H1 (cell line): ENCODE data around the gene RASSF3. TPM values are rescaled to one million over a fixed set of nuclear protein-coding genes. Genes with fewer than 3 reads are reported as not detected.

Source experiments
- CTCF ChIA-PET: fragments of 300-600 bp; sonication (Branson Sonifier 250); formaldehyde crosslinking; loops from one replicate; lab custom pipeline; 2021; ENCODE audit not compliant: partially characterized antibody; lab: Charles Lee
- POLR2A ChIA-PET: fragments of 300-600 bp; sonication (Branson Sonifier 250); formaldehyde crosslinking; loops from one replicate; lab custom pipeline; 2021; ENCODE audit warnings: inconsistent platforms; ENCODE audit not compliant: partially characterized antibody; lab: Charles Lee
- DNase-seq, 2 experiments: peaks; one replicate each; pipeline versions ENCODE4 v3.0.0 to v3.0.0-alpha.2; 2010 to 2022; ENCODE audit warnings: low spot score in 2 of 2, low read depth in 1 of 2, mixed read lengths in 1 of 2
- FAIRE-seq: peaks from 2 replicates; lab custom pipeline; 2011; peaks lifted over from hg19 to GRCh38; lab: Jason Lieb, UNC
- H2AFZ ChIP-seq: 2 replicates; pipeline ENCODE4 v1.8.1; 2012; ENCODE audit warnings: low read length, inconsistent platforms
- H2AK5ac ChIP-seq: 2 replicates; pipeline ENCODE4 v1.6.1; 2013; ENCODE audit warnings: low read depth, low read length
- H2BK120ac ChIP-seq: replicated peaks from 2 replicates; pipeline ENCODE3; 2013; ENCODE audit warnings: low read depth, low read length, inconsistent platforms
- H2BK12ac ChIP-seq: 2 replicates; pipeline ENCODE4 v1.6.1; 2013; ENCODE audit warnings: low read depth, low read length
- H2BK15ac ChIP-seq: 2 replicates; pipeline ENCODE4 v1.6.1; 2013; ENCODE audit warnings: low read length
- H2BK20ac ChIP-seq: 2 replicates; pipeline ENCODE4 v1.6.1; 2013; ENCODE audit warnings: low read length
- H2BK5ac ChIP-seq: 2 replicates; pipeline ENCODE4 v1.6.1; 2013; ENCODE audit warnings: low read depth, low read length
- H3K14ac ChIP-seq: 2 replicates; pipeline ENCODE4 v1.6.1; 2013; ENCODE audit warnings: inconsistent platforms; ENCODE audit not compliant: insufficient read length
- H3K18ac ChIP-seq: 2 replicates; pipeline ENCODE4 v1.6.1; 2013; ENCODE audit warnings: low read length; ENCODE audit errors: extremely low read depth
- H3K23ac ChIP-seq: 2 replicates; pipeline ENCODE4 v1.6.1; 2013; ENCODE audit warnings: inconsistent platforms; ENCODE audit not compliant: insufficient read length
- H3K23me2 ChIP-seq: 2 replicates; pipeline ENCODE4 v1.6.1; 2013; ENCODE audit warnings: low read depth, low read length
- H3K27ac ChIP-seq: 2 replicates; pipeline ENCODE4 v1.6.1; 2011; ENCODE audit warnings: low read depth, low read length, inconsistent platforms
- H3K27me3 ChIP-seq, 4 experiments: replicated peaks in 1 of 4; 1 replicate in 1 of 4; 2 replicates in 3 of 4; pipeline versions ENCODE4 v1.6.1 to v1.8.1; 2011 to 2013; ENCODE audit warnings: low read length in 3 of 4, mild to moderate bottlenecking in 3 of 4, inconsistent platforms in 2 of 4, mixed read lengths in 2 of 4, moderate library complexity in 1 of 4; ENCODE audit not compliant: control insufficient read depth in 3 of 4, insufficient read depth in 3 of 4; ENCODE audit errors: extremely low read depth in 1 of 4
- H3K36me3 ChIP-seq, 4 experiments: 2 replicates each; pipeline versions ENCODE4 v1.6.1 to v1.8.1; 2011 to 2013; ENCODE audit warnings: mild to moderate bottlenecking in 4 of 4, low read length in 3 of 4, moderate library complexity in 2 of 4, control low read depth in 1 of 4, inconsistent platforms in 1 of 4; ENCODE audit not compliant: insufficient read depth in 4 of 4, control insufficient read depth in 2 of 4
- H3K4ac ChIP-seq: replicated peaks from 2 replicates; pipeline ENCODE3; 2013; ENCODE audit warnings: low read length, low read depth, mixed read lengths, inconsistent platforms; ENCODE audit not compliant: insufficient read length
- H3K4me1 ChIP-seq, 4 experiments: replicated peaks in 1 of 4; 1 replicate in 1 of 4; 2 replicates in 3 of 4; pipeline versions ENCODE4 v1.6.1 to v1.8.1; 2011 to 2013; ENCODE audit warnings: low read length in 3 of 4, inconsistent platforms in 2 of 4, mixed read lengths in 1 of 4; ENCODE audit not compliant: insufficient read depth in 4 of 4, control insufficient read depth in 3 of 4
- H3K4me2 ChIP-seq, 2 experiments: 2 replicates each; pipeline versions ENCODE4 v1.6.1 to v1.8.1; 2011 to 2013; ENCODE audit warnings: low read depth in 2 of 2, low read length in 2 of 2, control low read depth in 1 of 2, inconsistent platforms in 1 of 2, mild to moderate bottlenecking in 1 of 2; ENCODE audit not compliant: insufficient read depth in 1 of 2
- H3K4me3 ChIP-seq, 4 experiments: fragments of 200-600, 300-600 bp in 1 of 4; sonication (generic), shearing (Covaris generic), sonication (Bioruptor Twin) in 1 of 4; 2 replicates each; pipeline versions ENCODE4 v1.5.1 to v1.8.1; 2011 to 2016; ENCODE audit warnings: low read length in 4 of 4, low read depth in 3 of 4, control low read depth in 2 of 4, inconsistent platforms in 2 of 4, mild to moderate bottlenecking in 2 of 4, mixed read lengths in 1 of 4, moderate library complexity in 1 of 4; ENCODE audit not compliant: insufficient read depth in 2 of 4; ENCODE audit errors: extremely low read depth in 1 of 4
- H3K56ac ChIP-seq: replicated peaks from 2 replicates; pipeline ENCODE3; 2013; ENCODE audit warnings: low read depth, mild to moderate bottlenecking, mixed read lengths, low read length, inconsistent platforms; ENCODE audit not compliant: insufficient read length
- H3K79me1 ChIP-seq: 2 replicates; pipeline ENCODE4 v1.6.1; 2013; ENCODE audit warnings: low read depth, low read length, control low read depth
- H3K79me2 ChIP-seq, 2 experiments: 2 replicates each; pipeline versions ENCODE4 v1.6.1 to v1.8.1; 2012 to 2013; ENCODE audit warnings: low read length in 2 of 2, mild to moderate bottlenecking in 2 of 2, inconsistent platforms in 1 of 2; ENCODE audit not compliant: insufficient read depth in 2 of 2, control insufficient read depth in 1 of 2
- H3K9ac ChIP-seq, 4 experiments: replicated peaks in 1 of 4; 1 replicate in 1 of 4; 2 replicates in 3 of 4; pipeline versions ENCODE4 v1.6.1 to v1.8.1; 2011 to 2013; ENCODE audit warnings: low read depth in 3 of 4, low read length in 3 of 4, control low read depth in 2 of 4, mild to moderate bottlenecking in 2 of 4, moderate library complexity in 2 of 4, inconsistent platforms in 1 of 4; ENCODE audit errors: extremely low read depth in 1 of 4
- H3K9me3 ChIP-seq, 2 experiments: 2 replicates each; pipeline versions ENCODE4 v1.6.1 to v1.8.1; 2012 to 2013; ENCODE audit warnings: mild to moderate bottlenecking in 2 of 2, moderate library complexity in 2 of 2, control low read depth in 1 of 2, inconsistent platforms in 1 of 2, low read depth in 1 of 2, low read length in 1 of 2, mixed read lengths in 1 of 2; ENCODE audit not compliant: insufficient read depth in 2 of 2
- H4K20me1 ChIP-seq, 2 experiments: replicated peaks in 1 of 2; 2 replicates each; pipeline versions ENCODE3 to v1.8.1; 2011 to 2013; ENCODE audit warnings: inconsistent platforms in 2 of 2, low read length in 2 of 2, mild to moderate bottlenecking in 1 of 2; ENCODE audit not compliant: insufficient read depth in 2 of 2, control insufficient read depth in 1 of 2
- H4K5ac ChIP-seq: 2 replicates; pipeline ENCODE4 v1.6.1; 2013; ENCODE audit warnings: low read length, low read depth, mixed read lengths, inconsistent platforms; ENCODE audit not compliant: insufficient read length
- H4K8ac ChIP-seq: 2 replicates; pipeline ENCODE4 v1.8.0; 2013; ENCODE audit warnings: mild to moderate bottlenecking, moderate library complexity, low read length, inconsistent platforms; ENCODE audit not compliant: insufficient read depth; ENCODE audit errors: extremely low read depth
- H4K91ac ChIP-seq: replicated peaks from 2 replicates; pipeline ENCODE3; 2013; ENCODE audit warnings: low read length, mixed read lengths, inconsistent platforms; ENCODE audit not compliant: insufficient read length
- E2F6 ChIP-seq: IDR thresholded peaks from 2 replicates; pipeline ENCODE4 v1.6.1; 2012; ENCODE audit warnings: inconsistent platforms
- EZH2 ChIP-seq: fragments of 200-600 bp; sonication (generic); IDR thresholded peaks from 2 replicates; pipeline ENCODE4 v1.7.1; 2012; ENCODE audit warnings: low read depth, mild to moderate bottlenecking, moderate library complexity, low read length, inconsistent platforms; ENCODE audit not compliant: severe bottlenecking
- HDAC6 ChIP-seq: IDR thresholded peaks from one replicate; pipeline ENCODE4 v1.7.1; 2012; ENCODE audit warnings: low read depth, mild to moderate bottlenecking, inconsistent platforms, low read length, moderate library complexity
- JUN ChIP-seq: IDR thresholded peaks from 2 replicates; pipeline ENCODE4 v1.6.1; 2011; ENCODE audit warnings: low read depth, mild to moderate bottlenecking, improper control_type of control experiment, low read length
- POU5F1 ChIP-seq: IDR thresholded peaks from 2 replicates; pipeline ENCODE4 v1.6.1; 2011; ENCODE audit warnings: low read depth, mild to moderate bottlenecking, low read length, moderate library complexity
- SAP30 ChIP-seq: fragments of 300-600 bp; sonication (generic); IDR thresholded peaks from 2 replicates; pipeline ENCODE4 v1.7.1; 2012; ENCODE audit warnings: low read length, moderate library complexity, mild to moderate bottlenecking, inconsistent platforms; ENCODE audit not compliant: insufficient read depth, insufficient replicate concordance
- SIN3A ChIP-seq, 2 experiments: IDR thresholded peaks in 1 of 2; conservative IDR thresholded peaks in 1 of 2; 2 replicates each; pipeline ENCODE4 v1.6.1; 2011 to 2012; ENCODE audit warnings: low read length in 2 of 2, improper control_type of control experiment in 1 of 2, low read depth in 1 of 2, mild to moderate bottlenecking in 1 of 2
- SP2 ChIP-seq: IDR thresholded peaks from 2 replicates; pipeline ENCODE4 v1.6.1; 2012; ENCODE audit warnings: mild to moderate bottlenecking, low read length, inconsistent platforms
- SP4 ChIP-seq: IDR thresholded peaks from 2 replicates; pipeline ENCODE4 v1.6.1; 2012; ENCODE audit warnings: low read length, inconsistent platforms
- WGBS, 2 experiments: shearing (Covaris generic) in 1 of 2; methylation state at CpG; one replicate each; pipeline versions ENCODE4 v1.1.6 to v1.1.7; 2013 to 2015; ENCODE audit warnings: low lambda C conversion rate in 2 of 2, mixed read lengths in 2 of 2, inconsistent platforms in 1 of 2, low coverage in 1 of 2, missing lambda C conversion rate in 1 of 2; ENCODE audit not compliant: insufficient replicate concordance in 2 of 2, insufficient coverage in 1 of 2, insufficient read length in 1 of 2; ENCODE audit errors: extremely low coverage in 1 of 2, missing lambda C conversion rate in 1 of 2; 5-methylcytosine and 5-hydroxymethylcytosine counted together
- polyA plus RNA-seq, 7 experiments: library from polyadenylated mRNA; depleted of rRNA in 3 of 7; stranded (reverse) in 5 of 7; unstranded in 2 of 7; fragments of >200 nt in 5 of 7; fragments of 200-250 nt in 2 of 7; gene quantifications; 1 replicate in 5 of 7; 2 replicates in 1 of 7; 4 replicates in 1 of 7; pipeline versions ENCODE4 v1.2.1 to v1.2.3, GENCODE V29; 2011 to 2013; ENCODE audit warnings: missing spikeins in 2 of 7, mixed read lengths in 2 of 7
- total RNA-seq: library from RNA; stranded (reverse); fragmentation: NEBNext Ultra II Directional; extraction: Animal tissue kit (Norgen Biotek cat#: 25700); gene quantifications from 2 replicates; pipeline ENCODE4 v1.2.1, GENCODE V29; 2021

Gene RASSF3
- total and polyA plus RNA-seq, 2 of the 8 experiments (the other 6 are each of a cell fraction or from before 2014, with no cell fraction given), result 19.1 to 64.3 TPM

- Histone ChIP-seq H2BK120ac (no peak overlapping the region), H3K56ac (no peak overlapping the region), H3K27ac (no peak overlapping the region), H4K91ac (no peak overlapping the region), H2BK12ac (no peak overlapping the region), H4K5ac (no peak overlapping the region), H3K4ac (no peak overlapping the region), H3K79me1 (no peaks in the 10 kb centered on the region), H4K8ac (no peak overlapping the region), H3K14ac (no peak overlapping the region), H3K27me3 (no peaks in the 10 kb centered on the region), H2AK5ac (no peak overlapping the region), H2BK20ac (no peak overlapping the region), H2AFZ (no peak overlapping the region; the same call in 1 of the 2 replicates), H3K9ac (no peak overlapping the region), H3K36me3 (no peaks in the 10 kb centered on the region), H3K4me2 (no peak overlapping the region), H3K23ac (no peak overlapping the region), H3K23me2 (no peaks in the 10 kb centered on the region), H3K18ac (no peak overlapping the region), H3K4me3 (no peak overlapping the region), H3K79me2 (no peaks in the 10 kb centered on the region), H2BK5ac (no peak overlapping the region), H2BK15ac (no peak overlapping the region), H3K9me3 (no peaks in the 10 kb centered on the region), H3K4me1 (no peaks in the 10 kb centered on the region), H4K20me1 (no peaks in the 10 kb centered on the region)
- WGBS, 2 experiments, result 91% methylated on average over 6 of the region's 6 CpGs; no CpG with 5 or more reads in 1 of the 2 experiments
- DNase-seq (no peak), FAIRE-seq (no peak)
- ChIA-PET CTCF (interaction anchor here (1.0 to 4.7 kb wide), 4 partner anchors 9 to 84 kb away, joined by 3 to 22 read pairs (median 4); no protein-coding TSS in a partner anchor), POLR2A (interaction anchor here (1.0 kb wide), 1 partner anchor 27 kb away, joined by 4 read pairs; no protein-coding TSS in a partner anchor)
- TF ChIP-seq E2F6 (no peak), SIN3A (conservative IDR thresholded peaks at IDR 0.05 in 1 of 2, IDR thresholded peaks at IDR 0.05 in 1 of 2; ENCODE audit: low read depth in 1 of 2, low read length in 2 of 2) (no peak), JUN (no peak), EZH2 (no peak), SP2 (no peak), SAP30 (no peak), HDAC6 (no peak), POU5F1 (no peak), SP4 (no peak)
Measured at GRCh38 chr12:64595863-64596793, 14.2 kb upstream of the RASSF3 start.
